ENCODE results near the gene RNF112.

RNF112 gene

DNA sequence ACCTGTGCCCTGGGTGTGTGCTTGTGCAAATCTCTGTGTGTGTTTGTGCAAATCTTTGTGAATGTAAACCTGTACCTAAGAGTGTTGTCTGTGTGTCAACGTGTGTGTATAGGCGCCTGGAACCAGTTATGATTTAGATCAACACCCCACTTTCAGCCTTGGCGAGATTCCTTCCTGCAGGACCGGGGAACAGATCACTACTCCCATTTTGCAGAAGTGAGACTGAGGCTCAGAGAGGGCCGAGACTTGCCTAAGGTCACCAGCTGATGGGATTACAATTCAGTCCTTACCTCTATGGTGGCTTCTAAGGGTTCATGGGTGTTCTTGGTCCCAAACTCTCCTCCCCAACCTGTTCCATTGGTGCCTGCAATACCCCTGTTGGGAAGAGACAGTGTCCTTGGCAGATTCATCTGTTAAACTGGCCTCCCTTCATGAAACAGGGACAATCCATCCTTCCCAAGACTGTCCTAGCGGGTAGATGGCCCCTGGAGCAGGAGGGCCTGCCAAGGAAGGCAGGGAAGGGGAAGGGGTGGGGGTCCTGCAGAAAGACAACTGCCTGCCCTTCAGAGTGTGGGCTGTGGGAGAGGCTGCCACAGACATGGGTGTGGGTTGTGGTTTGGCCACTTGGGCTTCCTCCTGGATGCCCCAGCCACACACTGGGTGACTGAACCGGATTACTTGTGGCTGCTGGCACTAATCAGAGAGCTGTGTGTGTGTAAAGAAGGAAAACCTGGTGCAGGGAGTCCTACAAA lies 39.6 kb upstream of the RNF112 start:
- Histone ChIP-seq H3K79me1 (ENCODE audit: low read depth, low read length) (no peaks in the 10 kb centered on the region), H2AFZ (ENCODE audit: low read length) (no peak overlapping the region), H2BK12ac (ENCODE audit: low read length) (no peak overlapping the region), H3K27ac (replicated peaks; ENCODE audit: low read length) (no peak overlapping the region), H2AK5ac (ENCODE audit: low read depth, low read length) (no peak overlapping the region), H3K4me2 (ENCODE audit: insufficient read depth, low read length, poor library complexity, severe bottlenecking) (no peak overlapping the region), H2BK5ac (ENCODE audit: low read length) (no peak overlapping the region), H3K4me1 (ENCODE audit: control insufficient read depth in 2 of 2, insufficient read depth in 1 of 2, low read depth in 1 of 2, low read length in 2 of 2) (peaks cover 0 to 3% of the 10 kb centered on the region in 2 donors), H3K18ac (ENCODE audit: low read length) (no peak overlapping the region), H2BK120ac (ENCODE audit: low read depth, low read length) (no peak overlapping the region), H3K9me3 (replicated peaks in 1 of 2; ENCODE audit: control insufficient read depth in 2 of 2, insufficient read depth in 1 of 2, low read depth in 1 of 2, low read length in 2 of 2) (no peaks in the 10 kb centered on the region), H3K9ac (ENCODE audit: low read depth, low read length, poor library complexity) (no peak overlapping the region), H3K4ac (ENCODE audit: low read length) (no peak overlapping the region), H4K8ac (ENCODE audit: low read depth, low read length) (no peak overlapping the region), H3K27me3 (ENCODE audit: control insufficient read depth in 3 of 3, insufficient read depth in 3 of 3, low read depth in 1 of 3, low read length in 3 of 3) (no peaks in the 10 kb centered on the region), H3K14ac (ENCODE audit: low read length) (no peak overlapping the region), H3K4me3 (ENCODE audit: low read length in 2 of 2) (no peak overlapping the region), H3K23ac (ENCODE audit: low read depth, low read length, poor library complexity) (no peak overlapping the region), H3K36me3 (replicated peaks in 1 of 2; ENCODE audit: control insufficient read depth in 2 of 2, insufficient read depth in 2 of 2, low read length in 2 of 2) (peaks cover 0 to 4% of the 10 kb centered on the region in 2 donors), H2BK15ac (ENCODE audit: low read length) (no peak overlapping the region), H4K91ac (ENCODE audit: low read depth, low read length, poor library complexity) (no peak overlapping the region)
- WGBS, 2 donors (ENCODE audit: extremely low coverage in 2 of 2, insufficient read length in 2 of 2, insufficient replicate concordance in 1 of 2): no CpG with 5 or more reads among the region's 7 CpGs
- no peak for DNase-seq (ENCODE audit: low spot score)

DNA sequence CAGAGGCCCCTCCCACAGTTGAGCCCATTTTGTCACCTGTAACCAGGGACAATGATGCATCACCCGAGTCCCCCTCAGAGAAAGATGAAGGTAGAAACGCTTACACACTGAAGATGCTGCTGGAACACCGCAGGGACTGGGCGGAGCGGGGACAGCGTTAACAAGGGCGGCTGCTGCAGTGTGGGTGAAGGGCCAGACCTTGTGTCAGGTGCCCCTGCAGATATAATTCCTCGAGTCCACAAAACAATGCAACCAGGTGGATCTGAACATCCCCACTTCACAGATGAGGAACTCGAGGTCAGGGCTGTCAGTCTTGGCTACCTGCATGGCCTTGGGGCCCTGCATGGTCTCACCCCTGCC lies 39.0 kb upstream of the RNF112 start:
- Histone ChIP-seq H4K91ac (ENCODE audit: low read depth, low read length, poor library complexity) (no peak overlapping the region), H2BK120ac (ENCODE audit: low read depth, low read length) (no peak overlapping the region), H2BK12ac (ENCODE audit: low read length) (no peak overlapping the region), H3K9ac (ENCODE audit: low read depth, low read length, poor library complexity) (no peak overlapping the region), H2BK5ac (ENCODE audit: low read length) (no peak overlapping the region), H3K4me2 (ENCODE audit: insufficient read depth, low read length, poor library complexity, severe bottlenecking) (no peak overlapping the region), H3K27ac (replicated peaks; ENCODE audit: low read length) (no peak overlapping the region), H3K4ac (ENCODE audit: low read length) (no peak overlapping the region), H3K23ac (ENCODE audit: low read depth, low read length, poor library complexity) (no peak overlapping the region), H2BK15ac (ENCODE audit: low read length) (no peak overlapping the region), H3K4me1 (ENCODE audit: control insufficient read depth in 2 of 2, insufficient read depth in 1 of 2, low read depth in 1 of 2, low read length in 2 of 2) (peaks cover 0 to 3% of the 10 kb centered on the region in 2 donors), H3K4me3 (ENCODE audit: low read length in 2 of 2) (no peak overlapping the region), H3K18ac (ENCODE audit: low read length) (no peak overlapping the region), H3K79me1 (ENCODE audit: low read depth, low read length) (no peaks in the 10 kb centered on the region), H2AFZ (ENCODE audit: low read length) (no peak overlapping the region), H4K8ac (ENCODE audit: low read depth, low read length) (no peak overlapping the region), H3K14ac (ENCODE audit: low read length) (no peak overlapping the region), H2AK5ac (ENCODE audit: low read depth, low read length) (no peak overlapping the region), H3K9me3 (replicated peaks in 1 of 2; ENCODE audit: control insufficient read depth in 2 of 2, insufficient read depth in 1 of 2, low read depth in 1 of 2, low read length in 2 of 2) (no peaks in the 10 kb centered on the region), H3K27me3 (ENCODE audit: control insufficient read depth in 3 of 3, insufficient read depth in 3 of 3, low read depth in 1 of 3, low read length in 3 of 3) (no peaks in the 10 kb centered on the region), H3K36me3 (replicated peaks in 1 of 2; ENCODE audit: control insufficient read depth in 2 of 2, insufficient read depth in 2 of 2, low read length in 2 of 2) (peaks cover 0 to 4% of the 10 kb centered on the region in 2 donors)
- DNase-seq (ENCODE audit: low spot score): no peak
- WGBS, 2 donors (ENCODE audit: extremely low coverage in 2 of 2, insufficient read length in 2 of 2, insufficient replicate concordance in 1 of 2): no CpG with 5 or more reads among the region's 9 CpGs

DNA sequence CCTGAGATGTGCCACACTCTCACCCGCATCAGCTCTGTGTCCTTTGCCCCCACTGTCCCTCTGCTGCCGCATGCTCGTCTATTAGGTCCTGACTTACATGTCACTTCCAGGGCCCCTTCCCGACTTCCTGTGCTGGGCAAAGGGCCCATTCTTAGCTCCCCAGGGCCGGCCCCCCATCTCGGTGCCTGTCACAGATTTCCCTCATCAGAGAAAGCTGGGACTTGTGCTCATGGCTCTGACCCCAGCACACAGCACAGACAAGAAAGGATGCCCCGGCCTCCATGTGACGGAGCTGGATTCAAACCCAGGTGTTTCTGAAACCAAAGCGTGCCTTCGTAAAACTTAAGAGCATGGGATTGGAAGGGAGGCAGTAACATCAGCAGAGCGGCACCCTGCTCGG lies 38.6 kb upstream of the RNF112 start:
- no peak overlapping the region for H3K4ac ChIP-seq (ENCODE audit: low read length)
- no CpG with 5 or more reads among the region's 12 CpGs for WGBS, 2 donors (ENCODE audit: extremely low coverage in 2 of 2, insufficient read length in 2 of 2, insufficient replicate concordance in 1 of 2)
- H3K4me1 ChIP-seq (ENCODE audit: control insufficient read depth in 2 of 2, insufficient read depth in 1 of 2, low read depth in 1 of 2, low read length in 2 of 2): peaks cover 0 to 3% of the 10 kb centered on the region in 2 donors
- no peak overlapping the region for H2AFZ ChIP-seq (ENCODE audit: low read length)
- H2AK5ac ChIP-seq (ENCODE audit: low read depth, low read length): no peak overlapping the region
- H3K4me2 ChIP-seq (ENCODE audit: insufficient read depth, low read length, poor library complexity, severe bottlenecking): no peak overlapping the region
- H3K27me3 ChIP-seq (ENCODE audit: control insufficient read depth in 3 of 3, insufficient read depth in 3 of 3, low read depth in 1 of 3, low read length in 3 of 3): no peaks in the 10 kb centered on the region
- no peak overlapping the region for H2BK12ac ChIP-seq (ENCODE audit: low read length)
- no peak overlapping the region for H3K27ac ChIP-seq (replicated peaks; ENCODE audit: low read length)
- H3K18ac ChIP-seq (ENCODE audit: low read length): no peak overlapping the region
- H2BK5ac ChIP-seq (ENCODE audit: low read length): no peak overlapping the region
- no peak overlapping the region for H2BK15ac ChIP-seq (ENCODE audit: low read length)
- peaks cover 0 to 4% of the 10 kb centered on the region in 2 donors for H3K36me3 ChIP-seq (replicated peaks in 1 of 2; ENCODE audit: control insufficient read depth in 2 of 2, insufficient read depth in 2 of 2, low read length in 2 of 2)
- no peaks in the 10 kb centered on the region for H3K9me3 ChIP-seq (replicated peaks in 1 of 2; ENCODE audit: control insufficient read depth in 2 of 2, insufficient read depth in 1 of 2, low read depth in 1 of 2, low read length in 2 of 2)
- H3K9ac ChIP-seq (ENCODE audit: low read depth, low read length, poor library complexity): no peak overlapping the region
- H3K79me1 ChIP-seq (ENCODE audit: low read depth, low read length): no peaks in the 10 kb centered on the region
- DNase-seq (ENCODE audit: low spot score): no peak
- peak overlapping the region; percentile 46 for H4K91ac ChIP-seq (ENCODE audit: low read depth, low read length, poor library complexity)
- H3K23ac ChIP-seq (ENCODE audit: low read depth, low read length, poor library complexity): no peak overlapping the region
- H2BK120ac ChIP-seq (ENCODE audit: low read depth, low read length): no peak overlapping the region
- no peak overlapping the region for H3K4me3 ChIP-seq (ENCODE audit: low read length in 2 of 2)
- H3K14ac ChIP-seq (ENCODE audit: low read length): no peak overlapping the region
- no peak overlapping the region for H4K8ac ChIP-seq (ENCODE audit: low read depth, low read length)

DNA sequence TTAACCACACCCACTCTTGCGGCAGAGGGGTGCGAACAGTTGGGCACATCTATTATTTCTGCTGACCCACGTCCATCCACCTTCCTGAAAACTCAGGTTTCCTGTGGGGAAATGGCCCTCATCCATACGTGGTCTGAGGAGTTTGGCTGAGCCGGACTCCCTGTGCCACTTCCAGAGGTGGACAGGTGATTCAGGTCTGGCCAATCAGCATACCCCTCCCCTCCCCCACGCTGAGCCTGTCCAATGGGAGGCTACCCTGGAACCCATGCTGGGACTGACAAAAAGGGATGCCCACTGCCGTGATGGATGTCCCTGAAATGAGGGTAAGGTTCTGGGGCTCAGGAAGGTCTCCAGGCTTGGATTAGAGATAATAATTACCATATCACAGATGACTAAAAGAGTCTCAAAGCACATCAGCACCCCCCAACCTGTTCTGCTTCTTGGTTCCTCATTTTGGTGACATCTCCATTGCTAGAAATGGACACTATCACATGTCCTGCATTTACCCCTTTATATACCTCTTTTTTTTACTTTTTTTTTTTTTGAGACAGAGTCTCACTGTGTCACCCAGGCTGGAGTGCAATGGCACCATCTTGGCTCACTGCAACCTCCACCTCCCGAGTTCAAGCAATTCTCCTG lies 38.0 kb upstream of the RNF112 start:
- Histone ChIP-seq H3K4me3 (ENCODE audit: low read length in 2 of 2) (no peak overlapping the region), H3K4me1 (ENCODE audit: control insufficient read depth in 2 of 2, insufficient read depth in 1 of 2, low read depth in 1 of 2, low read length in 2 of 2) (peaks cover 0 to 3% of the 10 kb centered on the region in 2 donors), H3K4ac (ENCODE audit: low read length) (no peak overlapping the region), H2BK15ac (ENCODE audit: low read length) (no peak overlapping the region), H3K27me3 (ENCODE audit: control insufficient read depth in 3 of 3, insufficient read depth in 3 of 3, low read depth in 1 of 3, low read length in 3 of 3) (no peaks in the 10 kb centered on the region), H3K27ac (replicated peaks; ENCODE audit: low read length) (no peak overlapping the region), H3K9ac (ENCODE audit: low read depth, low read length, poor library complexity) (no peak overlapping the region), H2AK5ac (ENCODE audit: low read depth, low read length) (no peak overlapping the region), H2AFZ (ENCODE audit: low read length) (no peak overlapping the region), H3K18ac (ENCODE audit: low read length) (no peak overlapping the region), H3K9me3 (replicated peaks in 1 of 2; ENCODE audit: control insufficient read depth in 2 of 2, insufficient read depth in 1 of 2, low read depth in 1 of 2, low read length in 2 of 2) (no peaks in the 10 kb centered on the region), H3K36me3 (replicated peaks in 1 of 2; ENCODE audit: control insufficient read depth in 2 of 2, insufficient read depth in 2 of 2, low read length in 2 of 2) (peaks cover 0 to 4% of the 10 kb centered on the region in 2 donors), H4K8ac (ENCODE audit: low read depth, low read length) (no peak overlapping the region), H4K91ac (ENCODE audit: low read depth, low read length, poor library complexity) (peak overlapping the region; percentile 46), H3K14ac (ENCODE audit: low read length) (no peak overlapping the region), H2BK120ac (ENCODE audit: low read depth, low read length) (no peak overlapping the region), H3K23ac (ENCODE audit: low read depth, low read length, poor library complexity) (no peak overlapping the region), H2BK12ac (ENCODE audit: low read length) (no peak overlapping the region), H3K79me1 (ENCODE audit: low read depth, low read length) (no peaks in the 10 kb centered on the region), H2BK5ac (ENCODE audit: low read length) (no peak overlapping the region), H3K4me2 (ENCODE audit: insufficient read depth, low read length, poor library complexity, severe bottlenecking) (no peak overlapping the region)
- no CpG with 5 or more reads among the region's 8 CpGs for WGBS, 2 donors (ENCODE audit: extremely low coverage in 2 of 2, insufficient read length in 2 of 2, insufficient replicate concordance in 1 of 2)
- no peak for DNase-seq (ENCODE audit: low spot score)

All from neuronal stem cell (in vitro differentiated cells).